Activated CD4-positive, alpha-beta T cell treated with anti-CD3 and anti-CD28 coated beads, Interleukin-2, amount 10 ng/mL, durations not matched to agents 24 days and 14 days (primary cell): Measurements from ENCODE around the gene HSD17B1. TPM values are rescaled to one million over a fixed set of nuclear protein-coding genes. Genes with fewer than 3 reads are reported as not detected.
"Not testable (repeated sequence)": the region's sequence is repeated elsewhere in the genome, so short reads cannot be mapped to it uniquely, and the experiment has no call there.

ENCODE experiments used
- DNase-seq: peaks from one replicate; pipeline ENCODE4 v3.0.0; 2022
- H3K27ac Mint-ChIP-seq: one replicate; pipeline ENCODE4 v1.8.0; 2022; ENCODE audit warnings: mild to moderate bottlenecking, mixed read lengths
- H3K27me3 Mint-ChIP-seq: one replicate; pipeline ENCODE4 v1.8.0; 2022; ENCODE audit warnings: mixed read lengths
- H3K36me3 Mint-ChIP-seq: one replicate; pipeline ENCODE4 v1.8.0; 2022; ENCODE audit warnings: low read depth, mild to moderate bottlenecking, mixed read lengths
- H3K4me1 Mint-ChIP-seq: one replicate; pipeline ENCODE4 v1.8.0; 2021; ENCODE audit warnings: mixed read lengths
- H3K4me3 Mint-ChIP-seq: one replicate; pipeline ENCODE4 v1.8.0; 2022; ENCODE audit warnings: mild to moderate bottlenecking, moderate library complexity, mixed read lengths
- H3K9me3 Mint-ChIP-seq: one replicate; pipeline ENCODE4 v1.8.0; 2021; ENCODE audit warnings: mixed read lengths
- intact Hi-C: fragments of 100-400 bp; cut with micrococcal nuclease; formaldehyde crosslinking; loops from one replicate; pipeline ENCODE4 v1.15.1; 2023
- total RNA-seq: library from RNA; stranded (reverse); gene quantifications from 2 replicates; pipeline ENCODE4 v1.2.3, GENCODE V29; 2022

HSD17B1 gene
- total RNA-seq, 1 donor from 2014 or later, result 0.42 TPM

- DNase-seq, H3K9me3 Mint-ChIP-seq, H3K27ac Mint-ChIP-seq, intact Hi-C loops, H3K27me3 Mint-ChIP-seq, H3K4me3 Mint-ChIP-seq, H3K36me3 Mint-ChIP-seq: not testable (repeated sequence)
- peaks cover 18% of the 10 kb centered on the region for H3K4me1 Mint-ChIP-seq
Measured at GRCh38 chr17:42545755-42546505, 6.8 kb upstream of the HSD17B1 start.

DNA sequence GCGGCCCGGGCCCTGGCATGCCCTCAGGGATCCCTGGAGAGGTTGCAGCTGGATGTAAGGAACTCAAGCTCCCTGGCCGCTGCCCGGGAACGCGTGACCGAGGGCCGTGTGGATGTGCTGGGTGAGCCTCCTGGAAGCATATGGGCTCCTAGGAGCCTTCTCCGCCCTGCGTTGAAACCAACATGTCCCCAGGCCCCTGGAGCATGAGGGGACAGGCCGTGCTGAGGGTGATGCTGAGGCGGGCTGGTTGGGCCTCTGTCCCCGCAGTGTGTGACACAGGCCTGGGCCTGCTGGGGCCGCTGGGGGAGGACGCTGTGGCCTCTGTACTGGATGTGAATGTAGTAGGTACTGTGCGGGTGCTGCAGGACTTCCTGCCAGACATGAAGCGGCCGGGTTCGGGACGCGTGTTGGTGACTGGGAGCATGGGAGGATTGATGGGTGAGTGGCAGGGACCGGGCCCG is 5.7 kb upstream of the HSD17B1 start:
- Mint-ChIP-seq H3K36me3 (no peaks in the 10 kb centered on the region), H3K4me1 (peaks cover 11% of the 10 kb centered on the region), H3K4me3 (no peak overlapping the region), H3K9me3 (no peaks in the 10 kb centered on the region), H3K27ac (no peak overlapping the region), H3K27me3 (no peaks in the 10 kb centered on the region)
- intact Hi-C loops, result no loop called here
- DNase-seq, result no peak

GRCh38 chr17:42547698-42548069 is 5.0 kb upstream of the HSD17B1 start:
- intact Hi-C loops, result no loop called here
- Mint-ChIP-seq H3K9me3 (no peaks in the 10 kb centered on the region), H3K4me3 (no peak overlapping the region), H3K27ac (no peak overlapping the region), H3K4me1 (peaks cover 11% of the 10 kb centered on the region), H3K36me3 (no peaks in the 10 kb centered on the region), H3K27me3 (no peaks in the 10 kb centered on the region)
- DNase-seq, result no peak

GRCh38 chr17:42548070-42548837 is 4.5 kb upstream of the HSD17B1 start:
- Mint-ChIP-seq H3K4me1 (peaks cover 11% of the 10 kb centered on the region), H3K4me3 (peak overlapping the region; percentile 32), H3K9me3 (no peaks in the 10 kb centered on the region), H3K27me3 (no peaks in the 10 kb centered on the region), H3K36me3 (no peaks in the 10 kb centered on the region), H3K27ac (no peak overlapping the region)
- intact Hi-C loops, result no loop called here
- DNase-seq, result peak; percentile 93

DNA sequence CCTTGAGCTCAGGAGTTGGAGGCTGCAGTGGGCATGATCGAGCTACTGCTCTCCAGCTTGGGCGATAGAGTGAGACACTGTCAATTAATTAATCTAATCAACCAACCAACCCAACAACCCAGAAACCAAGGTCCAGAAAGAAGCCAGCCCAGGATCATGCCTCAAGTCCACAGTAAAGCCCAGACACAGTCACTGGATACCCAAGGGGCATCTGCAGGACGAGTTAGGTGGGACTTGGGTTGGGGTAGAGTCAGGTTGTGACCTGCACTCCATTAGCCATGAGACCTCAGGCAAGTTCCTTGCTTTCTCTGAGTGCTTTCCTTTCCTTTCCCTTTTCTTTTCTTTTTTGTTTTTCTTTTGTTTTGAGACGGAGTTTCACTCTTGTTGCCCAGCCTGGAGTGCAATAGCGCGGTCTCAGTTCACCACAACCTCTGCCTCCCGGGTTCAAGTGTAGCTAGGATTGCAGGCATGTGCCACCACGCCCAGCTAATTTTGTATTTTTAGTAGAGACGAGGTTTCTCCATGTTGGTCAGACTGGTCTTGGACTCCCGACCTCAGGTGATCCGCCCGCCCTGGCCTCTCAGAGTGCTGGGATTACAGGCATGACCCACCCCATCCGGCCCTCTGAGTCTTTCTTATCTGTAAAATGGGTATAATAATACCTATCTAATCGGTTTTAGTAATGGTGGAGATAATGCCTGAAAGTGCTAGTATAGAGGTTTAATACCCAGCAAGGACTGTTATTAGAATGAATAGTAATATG is 3.5 kb upstream of the HSD17B1 start:
- Mint-ChIP-seq H3K27me3 (no peaks in the 10 kb centered on the region), H3K36me3 (no peaks in the 10 kb centered on the region), H3K27ac (peak overlapping the region; percentile 53), H3K4me3 (peak overlapping the region; percentile 11), H3K4me1 (peaks cover 13% of the 10 kb centered on the region), H3K9me3 (no peaks in the 10 kb centered on the region)
- no peak for DNase-seq
- intact Hi-C loops, result no loop called here

DNA sequence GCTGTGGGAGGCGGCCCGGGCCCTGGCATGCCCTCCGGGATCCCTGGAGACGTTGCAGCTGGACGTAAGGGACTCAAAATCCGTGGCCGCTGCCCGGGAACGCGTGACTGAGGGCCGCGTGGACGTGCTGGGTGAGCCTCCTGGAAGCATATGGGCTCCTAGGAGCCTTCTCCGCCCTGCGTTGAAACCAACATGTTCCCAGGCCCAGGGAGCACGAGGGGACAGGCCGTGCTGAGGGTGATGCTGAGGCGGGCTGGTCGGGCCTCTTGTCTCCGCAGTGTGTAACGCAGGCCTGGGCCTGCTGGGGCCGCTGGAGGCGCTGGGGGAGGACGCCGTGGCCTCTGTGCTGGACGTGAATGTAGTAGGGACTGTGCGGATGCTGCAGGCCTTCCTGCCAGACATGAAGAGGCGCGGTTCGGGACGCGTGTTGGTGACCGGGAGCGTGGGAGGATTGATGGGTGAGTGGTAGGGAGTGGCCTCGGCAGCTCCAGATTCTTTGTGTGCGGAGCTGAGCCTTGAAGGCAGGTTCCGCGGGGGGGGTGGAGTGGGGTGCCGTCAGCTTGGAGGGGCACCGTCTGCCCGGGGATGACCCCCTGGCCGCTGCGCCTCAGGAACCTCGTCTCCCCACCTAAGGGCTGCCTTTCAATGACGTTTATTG is 567 bp downstream of the HSD17B1 start:
- Mint-ChIP-seq H3K4me1 (peaks cover 26% of the 10 kb centered on the region), H3K27me3 (no peaks in the 10 kb centered on the region), H3K4me3 (peak overlapping the region; percentile 95), H3K9me3 (no peaks in the 10 kb centered on the region), H3K27ac (peak overlapping the region; percentile 92), H3K36me3 (no peaks in the 10 kb centered on the region)
- DNase-seq, result no peak
- intact Hi-C loops, result no loop called here

GRCh38 chr17:42553866-42554249 is 1.1 kb downstream of the HSD17B1 start:
- Mint-ChIP-seq H3K4me1 (peaks cover 23% of the 10 kb centered on the region), H3K36me3 (no peaks in the 10 kb centered on the region), H3K9me3 (no peaks in the 10 kb centered on the region), H3K27me3 (no peaks in the 10 kb centered on the region), H3K4me3 (peak overlapping the region; percentile 95), H3K27ac (peak overlapping the region; percentile 92)
- intact Hi-C loops, result loop anchor here (2.0 kb wide), 1 partner anchor 17 kb away; the partner anchor contains the start of gene NAGLU
- no peak for DNase-seq

DNA sequence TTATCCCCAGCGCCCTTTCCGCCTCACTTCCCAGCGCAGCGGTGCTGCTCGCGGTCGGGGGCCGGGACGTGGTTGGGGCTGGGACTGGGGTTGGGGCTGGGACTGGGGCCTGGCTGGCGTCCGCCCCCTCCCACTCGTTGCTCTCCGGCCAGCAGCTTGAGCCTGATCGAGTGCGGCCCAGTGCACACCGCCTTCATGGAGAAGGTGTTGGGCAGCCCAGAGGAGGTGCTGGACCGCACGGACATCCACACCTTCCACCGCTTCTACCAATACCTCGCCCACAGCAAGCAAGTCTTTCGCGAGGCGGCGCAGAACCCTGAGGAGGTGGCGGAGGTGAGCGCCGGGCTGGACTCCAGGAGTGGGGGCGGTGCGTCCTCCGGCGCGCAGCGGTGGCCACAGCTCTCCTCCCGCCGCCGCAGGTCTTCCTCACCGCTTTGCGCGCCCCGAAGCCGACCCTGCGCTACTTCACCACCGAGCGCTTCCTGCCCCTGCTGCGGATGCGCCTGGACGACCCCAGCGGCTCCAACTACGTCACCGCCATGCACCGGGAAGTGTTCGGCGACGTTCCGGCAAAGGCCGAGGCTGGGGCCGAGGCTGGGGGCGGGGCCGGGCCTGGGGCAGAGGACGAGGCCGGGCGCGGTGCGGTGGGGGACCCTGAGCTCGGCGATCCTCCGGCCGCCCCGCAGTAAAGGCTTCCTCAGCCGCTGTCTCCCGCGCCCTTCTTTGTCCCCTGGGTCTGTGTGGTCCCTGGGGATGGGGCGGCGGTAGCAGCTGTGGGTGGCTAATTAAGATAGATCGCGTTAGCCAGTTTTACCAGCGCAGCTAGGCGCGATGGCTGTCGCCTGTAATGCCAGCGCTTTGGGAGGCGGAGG is 1.8 kb downstream of the HSD17B1 start:
- no peaks in the 10 kb centered on the region for H3K27me3 Mint-ChIP-seq
- H3K9me3 Mint-ChIP-seq, result no peaks in the 10 kb centered on the region
- no peaks in the 10 kb centered on the region for H3K36me3 Mint-ChIP-seq
- peak overlapping the region; percentile 92 for H3K27ac Mint-ChIP-seq
- intact Hi-C loops, result loop anchor here (2.0 kb wide), 1 partner anchor 18 kb away; the partner anchor contains the start of gene NAGLU
- H3K4me1 Mint-ChIP-seq, result peaks cover 18% of the 10 kb centered on the region
- DNase-seq, result peak; percentile 95
- H3K4me3 Mint-ChIP-seq, result peak overlapping the region; percentile 95

GRCh38 chr17:42555122-42555622 is 2.4 kb downstream of the HSD17B1 start:
- Mint-ChIP-seq H3K27ac (peak overlapping the region; percentile 92), H3K9me3 (no peaks in the 10 kb centered on the region), H3K36me3 (no peaks in the 10 kb centered on the region), H3K4me1 (peaks cover 18% of the 10 kb centered on the region), H3K4me3 (peak overlapping the region; percentile 95), H3K27me3 (no peaks in the 10 kb centered on the region)
- no peak for DNase-seq
- intact Hi-C loops, result loop anchor here (2.0 kb wide), 1 partner anchor 18 kb away; the partner anchor contains the start of gene NAGLU

DNA sequence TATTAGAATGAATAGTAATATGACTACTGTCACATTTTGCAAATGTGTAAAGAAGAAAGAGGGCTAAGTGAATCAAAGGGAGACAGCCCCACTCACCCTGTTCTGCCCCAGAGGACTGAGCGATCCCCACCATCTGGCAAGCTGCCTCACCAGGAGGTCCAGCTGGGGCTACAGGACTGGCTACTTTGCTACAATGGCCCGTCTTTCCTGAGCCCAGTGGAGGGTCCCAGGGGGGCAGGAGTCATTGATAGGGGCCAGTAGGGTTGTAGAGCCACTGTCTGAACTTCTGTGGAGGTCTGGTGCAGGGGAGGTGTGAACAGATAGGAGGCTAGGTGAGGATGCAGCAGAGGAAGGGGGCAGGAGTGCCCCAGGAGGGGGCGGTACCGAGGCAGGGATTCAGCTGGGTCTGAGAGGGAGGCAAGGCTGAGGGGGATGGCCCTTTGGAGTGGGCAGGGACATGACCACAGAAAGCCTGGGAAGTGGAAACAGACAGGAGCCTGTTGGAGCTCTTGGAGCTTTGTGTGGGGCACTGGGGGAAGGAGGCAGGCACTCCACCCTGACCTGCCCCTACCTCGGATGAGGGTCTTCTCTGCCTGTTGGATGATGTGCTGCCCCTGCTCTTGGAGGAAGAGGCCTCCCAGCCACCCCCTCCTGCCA is 3.4 kb downstream of the HSD17B1 start:
- peak overlapping the region; percentile 95 for H3K4me3 Mint-ChIP-seq
- intact Hi-C loops, result loop anchor here (2.0 kb wide), 1 partner anchor 19 kb away; the partner anchor contains the start of gene NAGLU
- not testable (repeated sequence) for H3K27me3 Mint-ChIP-seq, H3K36me3 Mint-ChIP-seq, H3K9me3 Mint-ChIP-seq, DNase-seq, H3K27ac Mint-ChIP-seq
- H3K4me1 Mint-ChIP-seq, result peaks cover 14% of the 10 kb centered on the region

DNA sequence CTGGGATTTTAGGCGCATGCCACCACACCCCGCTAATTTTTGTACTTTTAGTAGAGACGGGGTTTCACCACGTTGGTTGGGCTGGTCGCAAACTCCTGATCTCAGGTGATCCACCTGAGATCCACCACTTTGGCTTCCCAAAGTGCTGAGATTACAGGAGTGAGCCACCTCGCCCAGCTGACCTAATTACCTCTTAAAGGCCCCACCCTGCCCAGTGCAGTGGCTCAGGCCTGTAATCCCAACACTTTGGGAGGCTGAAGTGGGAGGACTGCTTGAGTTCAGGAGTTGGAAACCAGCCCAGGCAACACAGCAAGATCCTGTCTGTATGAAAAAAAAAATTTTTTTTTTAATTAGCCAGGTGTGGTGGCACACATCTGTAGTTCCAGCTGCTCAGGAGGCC is 6.4 kb downstream of the HSD17B1 start:
- intact Hi-C loops, result no loop called here
- Mint-ChIP-seq H3K27ac (no peak overlapping the region), H3K36me3 (peaks cover 9% of the 10 kb centered on the region), H3K4me1 (peaks cover 27% of the 10 kb centered on the region), H3K27me3 (no peaks in the 10 kb centered on the region), H3K4me3 (no peak overlapping the region), H3K9me3 (no peaks in the 10 kb centered on the region)
- DNase-seq, result no peak

DNA sequence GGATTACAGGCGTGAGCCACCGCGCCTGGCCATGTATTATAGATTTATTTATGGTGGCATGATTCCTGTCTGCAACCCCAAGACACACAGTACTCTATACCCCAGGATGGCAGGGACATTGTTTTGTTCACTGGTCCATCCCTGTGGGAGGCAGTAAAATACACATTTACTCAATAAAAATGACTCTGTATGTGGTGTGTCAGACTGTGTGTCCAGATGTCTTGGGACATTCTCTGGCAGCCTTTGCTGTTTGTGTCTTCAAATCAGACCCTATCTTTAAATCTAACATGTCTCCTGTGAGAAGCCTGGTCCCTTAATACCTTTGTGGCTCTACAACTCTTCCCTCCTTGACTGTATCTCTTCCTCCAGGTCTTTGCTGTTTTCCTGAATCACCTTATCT is 7.5 kb downstream of the HSD17B1 start:
- no peaks in the 10 kb centered on the region for H3K9me3 Mint-ChIP-seq
- intact Hi-C loops, result no loop called here
- no peak overlapping the region for H3K27ac Mint-ChIP-seq
- no peak overlapping the region for H3K4me3 Mint-ChIP-seq
- H3K4me1 Mint-ChIP-seq, result peaks cover 25% of the 10 kb centered on the region
- H3K36me3 Mint-ChIP-seq, result peaks cover 14% of the 10 kb centered on the region
- DNase-seq, result no peak
- no peaks in the 10 kb centered on the region for H3K27me3 Mint-ChIP-seq
